Ovary (tissue), 1 donor: ENCODE measurements around the gene KCNQ4.

Source experiments
- EP300 ChIP-seq: sonication (generic); formaldehyde crosslinking; IDR thresholded peaks from one replicate; pipeline ENCODE4 v1.6.1; 2017; ENCODE audit warnings: antibody characterized with exemption
- POLR2A ChIP-seq: fragments of 450-650 bp; IDR thresholded peaks from one replicate; pipeline ENCODE4 v1.6.1; 2017; ENCODE audit warnings: antibody characterized with exemption, mild to moderate bottlenecking, moderate library complexity

DNA sequence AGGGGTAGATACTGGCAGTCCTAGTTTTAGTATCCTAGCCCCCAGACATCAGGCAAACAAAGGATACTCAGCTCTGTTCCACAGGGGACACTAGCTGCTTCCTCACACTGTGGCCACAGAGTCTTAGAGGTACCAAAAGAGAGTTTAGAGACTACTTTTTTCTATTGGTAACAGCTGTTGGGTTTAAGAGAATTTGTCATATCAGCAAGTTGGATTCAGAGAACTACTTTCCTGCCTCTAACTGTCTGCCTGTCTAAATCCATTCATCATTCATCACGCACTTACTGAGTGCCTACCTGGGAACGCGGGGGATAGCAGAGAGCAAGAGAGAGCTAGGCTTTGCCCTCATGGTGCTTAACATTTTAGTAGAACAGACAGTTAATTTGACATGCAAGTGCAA lies 27.1 kb upstream of the KCNQ4 start:
- TF ChIP-seq EP300: no peak
- no peak for TF ChIP-seq POLR2A
